Erythroblast (primary cell): Measurements from ENCODE around the gene LSM8.

ENCODE experiments used
- GATA1 ChIP-seq: IDR thresholded peaks from 2 replicates; pipeline ENCODE4 v1.6.1; 2011; ENCODE audit warnings: low read depth, mild to moderate bottlenecking, control low read depth, low read length, moderate library complexity
- POLR2A ChIP-seq: IDR thresholded peaks from 2 replicates; pipeline ENCODE4 v1.6.1; 2011; ENCODE audit warnings: mild to moderate bottlenecking, low read length

- TF ChIP-seq POLR2A (no peak), GATA1 (no peak)
Measured at GRCh38 chr7:118185163-118185860, 1.3 kb downstream of the LSM8 start.
